ENCODE data around the gene UBE2L3. TPM values are rescaled to one million over a fixed set of nuclear protein-coding genes. Genes with fewer than 3 reads are reported as not detected.
"Not testable (repeated sequence)": the region's sequence is repeated elsewhere in the genome, so short reads cannot be mapped to it uniquely, and the experiment has no call there.

Gene UBE2L3
- total and polyA plus RNA-seq, 2 of the 8 experiments (the other 6 are each of a cell fraction or from before 2014, with no cell fraction given), result 63.5 to 90.0 TPM

GRCh38 chr22:21531525-21531924 is 36.0 kb upstream of the UBE2L3 start:
- H2BK12ac ChIP-seq (ENCODE audit: low read depth, low read length); H3K36me3 ChIP-seq (ENCODE audit: control insufficient read depth in 2 of 4, insufficient read depth in 4 of 4, low read length in 3 of 4); H3K79me1 ChIP-seq (ENCODE audit: low read depth, low read length); POLR2A ChIA-PET (ENCODE audit: partially characterized antibody); H2AK5ac ChIP-seq (ENCODE audit: low read depth, low read length); H3K4me2 ChIP-seq (ENCODE audit: insufficient read depth in 1 of 2, low read depth in 2 of 2, low read length in 2 of 2); H4K5ac ChIP-seq (ENCODE audit: insufficient read length, low read depth, low read length); H3K79me2 ChIP-seq (ENCODE audit: control insufficient read depth in 1 of 2, insufficient read depth in 2 of 2, low read length in 2 of 2); H4K20me1 ChIP-seq (replicated peaks in 1 of 2; ENCODE audit: control insufficient read depth in 1 of 2, insufficient read depth in 2 of 2, low read length in 2 of 2); H3K9me3 ChIP-seq (ENCODE audit: insufficient read depth in 2 of 2, low read depth in 1 of 2, low read length in 1 of 2); CTCF ChIA-PET (ENCODE audit: partially characterized antibody); DNase-seq (ENCODE audit: low read depth in 1 of 2, low spot score in 2 of 2); H3K23ac ChIP-seq (ENCODE audit: insufficient read length); H2BK5ac ChIP-seq (ENCODE audit: low read depth, low read length); H2AFZ ChIP-seq (ENCODE audit: low read length); H4K91ac ChIP-seq (replicated peaks; ENCODE audit: insufficient read length, low read length); H3K27ac ChIP-seq (ENCODE audit: low read depth, low read length); H3K9ac ChIP-seq (replicated peaks in 1 of 4; ENCODE audit: extremely low read depth in 1 of 4, low read depth in 3 of 4, low read length in 3 of 4); H3K14ac ChIP-seq (ENCODE audit: insufficient read length); H2BK20ac ChIP-seq (ENCODE audit: low read length); H2BK120ac ChIP-seq (replicated peaks; ENCODE audit: low read depth, low read length); H4K8ac ChIP-seq (ENCODE audit: extremely low read depth, insufficient read depth, low read length); H2BK15ac ChIP-seq (ENCODE audit: low read length); FAIRE-seq; H3K56ac ChIP-seq (replicated peaks; ENCODE audit: insufficient read length, low read depth, low read length); H3K18ac ChIP-seq (ENCODE audit: extremely low read depth, low read length); H3K4me3 ChIP-seq (ENCODE audit: extremely low read depth in 1 of 4, insufficient read depth in 2 of 4, low read depth in 3 of 4, low read length in 4 of 4); H3K4me1 ChIP-seq (replicated peaks in 1 of 4; ENCODE audit: control insufficient read depth in 3 of 4, insufficient read depth in 4 of 4, low read length in 3 of 4); H3K23me2 ChIP-seq (ENCODE audit: low read depth, low read length); H3K27me3 ChIP-seq (replicated peaks in 1 of 4; ENCODE audit: control insufficient read depth in 3 of 4, extremely low read depth in 1 of 4, insufficient read depth in 3 of 4, low read length in 3 of 4); H3K4ac ChIP-seq (replicated peaks; ENCODE audit: insufficient read length, low read depth, low read length): not testable (repeated sequence)
- WGBS, 2 experiments (ENCODE audit: extremely low coverage in 1 of 2, insufficient coverage in 1 of 2, insufficient read length in 1 of 2, insufficient replicate concordance in 2 of 2, low coverage in 1 of 2, low lambda C conversion rate in 2 of 2, missing lambda C conversion rate in 1 of 2), result no CpG with 5 or more reads among the region's 5 CpGs

GRCh38 chr22:21532863-21533648 is 34.5 kb upstream of the UBE2L3 start:
- H3K9ac ChIP-seq (replicated peaks in 1 of 4; ENCODE audit: extremely low read depth in 1 of 4, low read depth in 3 of 4, low read length in 3 of 4); H3K4me2 ChIP-seq (ENCODE audit: insufficient read depth in 1 of 2, low read depth in 2 of 2, low read length in 2 of 2); H3K27me3 ChIP-seq (replicated peaks in 1 of 4; ENCODE audit: control insufficient read depth in 3 of 4, extremely low read depth in 1 of 4, insufficient read depth in 3 of 4, low read length in 3 of 4); H2AFZ ChIP-seq (ENCODE audit: low read length); H3K27ac ChIP-seq (ENCODE audit: low read depth, low read length); H2BK15ac ChIP-seq (ENCODE audit: low read length); H3K4me1 ChIP-seq (replicated peaks in 1 of 4; ENCODE audit: control insufficient read depth in 3 of 4, insufficient read depth in 4 of 4, low read length in 3 of 4); FAIRE-seq; H3K56ac ChIP-seq (replicated peaks; ENCODE audit: insufficient read length, low read depth, low read length); CTCF ChIA-PET (ENCODE audit: partially characterized antibody); H4K91ac ChIP-seq (replicated peaks; ENCODE audit: insufficient read length, low read length); H4K5ac ChIP-seq (ENCODE audit: insufficient read length, low read depth, low read length); H2BK20ac ChIP-seq (ENCODE audit: low read length); H3K79me2 ChIP-seq (ENCODE audit: control insufficient read depth in 1 of 2, insufficient read depth in 2 of 2, low read length in 2 of 2); H3K36me3 ChIP-seq (ENCODE audit: control insufficient read depth in 2 of 4, insufficient read depth in 4 of 4, low read length in 3 of 4); H3K9me3 ChIP-seq (ENCODE audit: insufficient read depth in 2 of 2, low read depth in 1 of 2, low read length in 1 of 2); H2AK5ac ChIP-seq (ENCODE audit: low read depth, low read length); H3K23me2 ChIP-seq (ENCODE audit: low read depth, low read length); H2BK120ac ChIP-seq (replicated peaks; ENCODE audit: low read depth, low read length); H2BK5ac ChIP-seq (ENCODE audit: low read depth, low read length); H3K4me3 ChIP-seq (ENCODE audit: extremely low read depth in 1 of 4, insufficient read depth in 2 of 4, low read depth in 3 of 4, low read length in 4 of 4); DNase-seq (ENCODE audit: low read depth in 1 of 2, low spot score in 2 of 2); H3K4ac ChIP-seq (replicated peaks; ENCODE audit: insufficient read length, low read depth, low read length); H3K14ac ChIP-seq (ENCODE audit: insufficient read length); H4K20me1 ChIP-seq (replicated peaks in 1 of 2; ENCODE audit: control insufficient read depth in 1 of 2, insufficient read depth in 2 of 2, low read length in 2 of 2); H4K8ac ChIP-seq (ENCODE audit: extremely low read depth, insufficient read depth, low read length); H3K23ac ChIP-seq (ENCODE audit: insufficient read length); H2BK12ac ChIP-seq (ENCODE audit: low read depth, low read length); H3K79me1 ChIP-seq (ENCODE audit: low read depth, low read length); POLR2A ChIA-PET (ENCODE audit: partially characterized antibody); H3K18ac ChIP-seq (ENCODE audit: extremely low read depth, low read length): not testable (repeated sequence)
- WGBS, 2 experiments (ENCODE audit: extremely low coverage in 1 of 2, insufficient coverage in 1 of 2, insufficient read length in 1 of 2, insufficient replicate concordance in 2 of 2, low coverage in 1 of 2, low lambda C conversion rate in 2 of 2, missing lambda C conversion rate in 1 of 2), result no CpG with 5 or more reads among the region's 20 CpGs
